H1 (cell line): Measurements from ENCODE around the gene ERLIN1. TPM values are rescaled to one million over a fixed set of nuclear protein-coding genes. Genes with fewer than 3 reads are reported as not detected.

Experiments
- CTCF ChIP-seq, 3 experiments: IDR thresholded peaks; 1 replicate in 2 of 3; 2 replicates in 1 of 3; pipeline versions ENCODE4 v1.5.1 to v1.6.1; 2011; ENCODE audit warnings: low read length in 3 of 3, mild to moderate bottlenecking in 3 of 3, inconsistent platforms in 2 of 3, low read depth in 1 of 3, moderate library complexity in 1 of 3; ENCODE audit not compliant: insufficient read depth in 1 of 3; ENCODE audit errors: control extremely low read depth in 1 of 3
- GABPA ChIP-seq: IDR thresholded peaks from 2 replicates; pipeline ENCODE4 v1.6.1; 2011; ENCODE audit warnings: mild to moderate bottlenecking, low read length, moderate library complexity, borderline replicate concordance; ENCODE audit not compliant: insufficient read depth
- NRF1 ChIP-seq: IDR thresholded peaks from 2 replicates; pipeline ENCODE4 v1.6.1; 2011; ENCODE audit warnings: mild to moderate bottlenecking, low read depth, low read length, improper control_type of control experiment
- RBBP5 ChIP-seq: IDR thresholded peaks from 2 replicates; pipeline ENCODE4 v1.7.1; 2012; ENCODE audit warnings: low read depth, mild to moderate bottlenecking, inconsistent platforms, low read length, moderate library complexity, borderline replicate concordance
- SP4 ChIP-seq: IDR thresholded peaks from 2 replicates; pipeline ENCODE4 v1.6.1; 2012; ENCODE audit warnings: low read length, inconsistent platforms
- polyA plus RNA-seq, 7 experiments: library from polyadenylated mRNA; depleted of rRNA in 3 of 7; stranded (reverse) in 5 of 7; unstranded in 2 of 7; fragments of >200 nt in 5 of 7; fragments of 200-250 nt in 2 of 7; gene quantifications; 1 replicate in 5 of 7; 2 replicates in 1 of 7; 4 replicates in 1 of 7; pipeline versions ENCODE4 v1.2.1 to v1.2.3, GENCODE V29; 2011 to 2013; ENCODE audit warnings: missing spikeins in 2 of 7, mixed read lengths in 2 of 7
- total RNA-seq: library from RNA; stranded (reverse); fragmentation: NEBNext Ultra II Directional; extraction: Animal tissue kit (Norgen Biotek cat#: 25700); gene quantifications from 2 replicates; pipeline ENCODE4 v1.2.1, GENCODE V29; 2021

ERLIN1 gene
- total and polyA plus RNA-seq, 2 of the 8 experiments (the other 6 are each of a cell fraction or from before 2014, with no cell fraction given), result 16.5 to 32.0 TPM

GRCh38 chr10:100182281-100182680 lies 3.5 kb downstream of the ERLIN1 start (continued):
- no peak for TF ChIP-seq CTCF (IDR thresholded peaks at IDR 0.05; ENCODE audit: control extremely low read depth in 1 of 3, insufficient read depth in 1 of 3, low read depth in 1 of 3, low read length in 3 of 3)
- TF ChIP-seq SP4, result no peak
- TF ChIP-seq GABPA, result no peak
- TF ChIP-seq NRF1, result no peak
- no peak for TF ChIP-seq RBBP5
- TF ChIP-seq, all 59 proteins: peak for 0
